K562 (cell line): ENCODE results near the gene FAM171A1. TPM values are rescaled to one million over a fixed set of nuclear protein-coding genes. Genes with fewer than 3 reads are reported as not detected.

Source experiments
- BCL6 ChIP-seq: fragments of 250-450 bp; sonication (Bioruptor Pico); IDR thresholded peaks from 2 replicates; pipeline ENCODE4 v1.4.0; 2020
- BDP1 ChIP-seq: IDR thresholded peaks from 3 replicates; pipeline ENCODE4 v1.6.1; 2011; ENCODE audit not compliant: insufficient read length, insufficient read depth
- GATAD2A ChIP-seq: fragments of 450-650 bp; IDR thresholded peaks from 2 replicates; pipeline ENCODE4 v1.6.1; 2017
- HIVEP1 ChIP-seq: fragments of 250-450 bp; sonication (Bioruptor Pico); IDR thresholded peaks from 2 replicates; pipeline ENCODE4 v1.4.0; 2020; ENCODE audit warnings: mild to moderate bottlenecking
- MCM5 ChIP-seq: fragments of 450-650 bp; IDR thresholded peaks from 2 replicates; pipeline ENCODE4 v1.6.1; 2016; ENCODE audit warnings: low read depth
- NUFIP1 ChIP-seq: fragments of 450-650 bp; IDR thresholded peaks from 2 replicates; pipeline ENCODE4 v1.6.1; 2018; ENCODE audit not compliant: partially characterized antibody
- POLR2AphosphoS5 ChIP-seq: IDR thresholded peaks from 2 replicates; pipeline ENCODE4 v1.6.1; 2011; ENCODE audit warnings: mild to moderate bottlenecking, low read depth, low read length, moderate library complexity; ENCODE audit not compliant: control insufficient read depth, insufficient read depth
- SRSF7 ChIP-seq: fragments of 200-400 bp; formaldehyde crosslinking; optimal IDR thresholded peaks from 2 replicates; pipeline ENCODE3; 2017; ENCODE audit warnings: mild to moderate bottlenecking, low read depth, low read length
- ZFP1 ChIP-seq: fragments of 450-650 bp; formaldehyde crosslinking; IDR thresholded peaks from 2 replicates; pipeline ENCODE4 v1.4.0; 2020; ENCODE audit warnings: mild to moderate bottlenecking, mixed read lengths
- polyA plus RNA-seq, 8 experiments: library from polyadenylated mRNA; depleted of rRNA in 4 of 8; stranded (reverse) in 5 of 8; unstranded in 3 of 8; fragments of >200 nt; fragmentation: Nextera tagmentation in 2 of 8; fragmentation: Illumina TruSeq in 1 of 8; extraction: Ambion mirVana in 2 of 8; extraction: Trizol in 1 of 8; gene quantifications; 2 replicates each; pipeline versions ENCODE4 v1.2.1 to v1.2.3, GENCODE V29; 2011 to 2014; ENCODE audit warnings: inconsistent platforms in 1 of 8, missing spikeins in 1 of 8
- total RNA-seq, 7 experiments: library from RNA; depleted of rRNA in 6 of 7; stranded (reverse); fragments of >200 nt in 6 of 7; fragmentation: Illumina TruSeq in 2 of 7; extraction: Trizol in 2 of 7; gene quantifications; 2 replicates each; pipeline versions ENCODE4 v1.2.1 to v1.2.3, GENCODE V29; 2011 to 2021; ENCODE audit warnings: low replicate concordance in 1 of 7
- TF ChIP-seq, protein P1 (sequence below), 2 experiments: fragments of 450-650 bp; formaldehyde crosslinking in 1 of 2; IDR thresholded peaks; 2 replicates each; pipeline versions ENCODE4 v1.4.0 to v1.6.1; 2014 to 2020; ENCODE audit warnings: mild to moderate bottlenecking in 2 of 2, borderline replicate concordance in 1 of 2, low read depth in 1 of 2
- TF ChIP-seq, protein P2 (sequence below), 2 experiments: fragments of 450-650 bp; conservative IDR thresholded peaks; 2 replicates each; pipeline ENCODE4 v1.6.1; 2017; ENCODE audit warnings: mild to moderate bottlenecking in 2 of 2, moderate library complexity in 2 of 2
- TF ChIP-seq, protein P3 (sequence below): fragments of 450-650 bp; IDR thresholded peaks from 2 replicates; pipeline ENCODE4 v1.6.1; 2016; ENCODE audit warnings: low read depth

The FAM171A1 gene
- total and polyA plus RNA-seq, 9 of the 15 experiments (the other 6 are each of a cell fraction or from before 2014, with no cell fraction given) = 0.51 to 8.2 (median 4.8) TPM

DNA sequence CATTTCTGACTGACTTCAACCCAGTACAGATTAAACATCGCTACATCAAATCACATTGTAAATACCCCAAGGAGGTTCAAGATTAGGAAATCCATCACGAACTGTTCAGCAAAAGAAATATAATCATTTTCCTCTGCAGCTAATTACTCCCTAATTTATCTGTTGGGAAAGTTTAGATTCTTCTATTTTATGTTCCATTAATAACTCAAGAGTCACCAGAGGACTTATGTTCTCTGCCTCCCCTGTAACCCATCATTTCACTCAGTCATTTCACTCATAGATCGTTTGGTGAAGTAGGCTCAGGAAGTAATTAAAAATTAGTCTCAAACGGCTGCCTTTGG is 45.2 kb downstream of the FAM171A1 start (continued):
- TF ChIP-seq, protein P1, sequence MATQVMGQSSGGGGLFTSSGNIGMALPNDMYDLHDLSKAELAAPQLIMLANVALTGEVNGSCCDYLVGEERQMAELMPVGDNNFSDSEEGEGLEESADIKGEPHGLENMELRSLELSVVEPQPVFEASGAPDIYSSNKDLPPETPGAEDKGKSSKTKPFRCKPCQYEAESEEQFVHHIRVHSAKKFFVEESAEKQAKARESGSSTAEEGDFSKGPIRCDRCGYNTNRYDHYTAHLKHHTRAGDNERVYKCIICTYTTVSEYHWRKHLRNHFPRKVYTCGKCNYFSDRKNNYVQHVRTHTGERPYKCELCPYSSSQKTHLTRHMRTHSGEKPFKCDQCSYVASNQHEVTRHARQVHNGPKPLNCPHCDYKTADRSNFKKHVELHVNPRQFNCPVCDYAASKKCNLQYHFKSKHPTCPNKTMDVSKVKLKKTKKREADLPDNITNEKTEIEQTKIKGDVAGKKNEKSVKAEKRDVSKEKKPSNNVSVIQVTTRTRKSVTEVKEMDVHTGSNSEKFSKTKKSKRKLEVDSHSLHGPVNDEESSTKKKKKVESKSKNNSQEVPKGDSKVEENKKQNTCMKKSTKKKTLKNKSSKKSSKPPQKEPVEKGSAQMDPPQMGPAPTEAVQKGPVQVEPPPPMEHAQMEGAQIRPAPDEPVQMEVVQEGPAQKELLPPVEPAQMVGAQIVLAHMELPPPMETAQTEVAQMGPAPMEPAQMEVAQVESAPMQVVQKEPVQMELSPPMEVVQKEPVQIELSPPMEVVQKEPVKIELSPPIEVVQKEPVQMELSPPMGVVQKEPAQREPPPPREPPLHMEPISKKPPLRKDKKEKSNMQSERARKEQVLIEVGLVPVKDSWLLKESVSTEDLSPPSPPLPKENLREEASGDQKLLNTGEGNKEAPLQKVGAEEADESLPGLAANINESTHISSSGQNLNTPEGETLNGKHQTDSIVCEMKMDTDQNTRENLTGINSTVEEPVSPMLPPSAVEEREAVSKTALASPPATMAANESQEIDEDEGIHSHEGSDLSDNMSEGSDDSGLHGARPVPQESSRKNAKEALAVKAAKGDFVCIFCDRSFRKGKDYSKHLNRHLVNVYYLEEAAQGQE (IDR thresholded peaks at IDR 0.05; ENCODE audit: borderline replicate concordance) = no peak
- TF ChIP-seq, protein P1 (CRISPR knock-in tag; IDR thresholded peaks at IDR 0.05; ENCODE audit: low read depth) = no peak
- TF ChIP-seq HIVEP1 (CRISPR knock-in tag) (no peak), MCM5 (no peak), BDP1 (no peak), BCL6 (CRISPR knock-in tag) (no peak), SRSF7 (no peak), POLR2AphosphoS5 (no peak), NUFIP1 (peak; percentile 2), GATAD2A (0 out of 2 replicates have a peak, but pooled peaks have one; percentile 1), ZFP1 (CRISPR knock-in tag) (no peak)
- TF ChIP-seq, protein P2, sequence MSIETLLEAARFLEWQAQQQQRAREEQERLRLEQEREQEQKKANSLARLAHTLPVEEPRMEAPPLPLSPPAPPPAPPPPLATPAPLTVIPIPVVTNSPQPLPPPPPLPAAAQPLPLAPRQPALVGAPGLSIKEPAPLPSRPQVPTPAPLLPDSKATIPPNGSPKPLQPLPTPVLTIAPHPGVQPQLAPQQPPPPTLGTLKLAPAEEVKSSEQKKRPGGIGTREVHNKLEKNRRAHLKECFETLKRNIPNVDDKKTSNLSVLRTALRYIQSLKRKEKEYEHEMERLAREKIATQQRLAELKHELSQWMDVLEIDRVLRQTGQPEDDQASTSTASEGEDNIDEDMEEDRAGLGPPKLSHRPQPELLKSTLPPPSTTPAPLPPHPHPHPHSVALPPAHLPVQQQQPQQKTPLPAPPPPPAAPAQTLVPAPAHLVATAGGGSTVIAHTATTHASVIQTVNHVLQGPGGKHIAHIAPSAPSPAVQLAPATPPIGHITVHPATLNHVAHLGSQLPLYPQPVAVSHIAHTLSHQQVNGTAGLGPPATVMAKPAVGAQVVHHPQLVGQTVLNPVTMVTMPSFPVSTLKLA (conservative IDR thresholded peaks at IDR 0.05) = no peak
- TF ChIP-seq, protein P3, sequence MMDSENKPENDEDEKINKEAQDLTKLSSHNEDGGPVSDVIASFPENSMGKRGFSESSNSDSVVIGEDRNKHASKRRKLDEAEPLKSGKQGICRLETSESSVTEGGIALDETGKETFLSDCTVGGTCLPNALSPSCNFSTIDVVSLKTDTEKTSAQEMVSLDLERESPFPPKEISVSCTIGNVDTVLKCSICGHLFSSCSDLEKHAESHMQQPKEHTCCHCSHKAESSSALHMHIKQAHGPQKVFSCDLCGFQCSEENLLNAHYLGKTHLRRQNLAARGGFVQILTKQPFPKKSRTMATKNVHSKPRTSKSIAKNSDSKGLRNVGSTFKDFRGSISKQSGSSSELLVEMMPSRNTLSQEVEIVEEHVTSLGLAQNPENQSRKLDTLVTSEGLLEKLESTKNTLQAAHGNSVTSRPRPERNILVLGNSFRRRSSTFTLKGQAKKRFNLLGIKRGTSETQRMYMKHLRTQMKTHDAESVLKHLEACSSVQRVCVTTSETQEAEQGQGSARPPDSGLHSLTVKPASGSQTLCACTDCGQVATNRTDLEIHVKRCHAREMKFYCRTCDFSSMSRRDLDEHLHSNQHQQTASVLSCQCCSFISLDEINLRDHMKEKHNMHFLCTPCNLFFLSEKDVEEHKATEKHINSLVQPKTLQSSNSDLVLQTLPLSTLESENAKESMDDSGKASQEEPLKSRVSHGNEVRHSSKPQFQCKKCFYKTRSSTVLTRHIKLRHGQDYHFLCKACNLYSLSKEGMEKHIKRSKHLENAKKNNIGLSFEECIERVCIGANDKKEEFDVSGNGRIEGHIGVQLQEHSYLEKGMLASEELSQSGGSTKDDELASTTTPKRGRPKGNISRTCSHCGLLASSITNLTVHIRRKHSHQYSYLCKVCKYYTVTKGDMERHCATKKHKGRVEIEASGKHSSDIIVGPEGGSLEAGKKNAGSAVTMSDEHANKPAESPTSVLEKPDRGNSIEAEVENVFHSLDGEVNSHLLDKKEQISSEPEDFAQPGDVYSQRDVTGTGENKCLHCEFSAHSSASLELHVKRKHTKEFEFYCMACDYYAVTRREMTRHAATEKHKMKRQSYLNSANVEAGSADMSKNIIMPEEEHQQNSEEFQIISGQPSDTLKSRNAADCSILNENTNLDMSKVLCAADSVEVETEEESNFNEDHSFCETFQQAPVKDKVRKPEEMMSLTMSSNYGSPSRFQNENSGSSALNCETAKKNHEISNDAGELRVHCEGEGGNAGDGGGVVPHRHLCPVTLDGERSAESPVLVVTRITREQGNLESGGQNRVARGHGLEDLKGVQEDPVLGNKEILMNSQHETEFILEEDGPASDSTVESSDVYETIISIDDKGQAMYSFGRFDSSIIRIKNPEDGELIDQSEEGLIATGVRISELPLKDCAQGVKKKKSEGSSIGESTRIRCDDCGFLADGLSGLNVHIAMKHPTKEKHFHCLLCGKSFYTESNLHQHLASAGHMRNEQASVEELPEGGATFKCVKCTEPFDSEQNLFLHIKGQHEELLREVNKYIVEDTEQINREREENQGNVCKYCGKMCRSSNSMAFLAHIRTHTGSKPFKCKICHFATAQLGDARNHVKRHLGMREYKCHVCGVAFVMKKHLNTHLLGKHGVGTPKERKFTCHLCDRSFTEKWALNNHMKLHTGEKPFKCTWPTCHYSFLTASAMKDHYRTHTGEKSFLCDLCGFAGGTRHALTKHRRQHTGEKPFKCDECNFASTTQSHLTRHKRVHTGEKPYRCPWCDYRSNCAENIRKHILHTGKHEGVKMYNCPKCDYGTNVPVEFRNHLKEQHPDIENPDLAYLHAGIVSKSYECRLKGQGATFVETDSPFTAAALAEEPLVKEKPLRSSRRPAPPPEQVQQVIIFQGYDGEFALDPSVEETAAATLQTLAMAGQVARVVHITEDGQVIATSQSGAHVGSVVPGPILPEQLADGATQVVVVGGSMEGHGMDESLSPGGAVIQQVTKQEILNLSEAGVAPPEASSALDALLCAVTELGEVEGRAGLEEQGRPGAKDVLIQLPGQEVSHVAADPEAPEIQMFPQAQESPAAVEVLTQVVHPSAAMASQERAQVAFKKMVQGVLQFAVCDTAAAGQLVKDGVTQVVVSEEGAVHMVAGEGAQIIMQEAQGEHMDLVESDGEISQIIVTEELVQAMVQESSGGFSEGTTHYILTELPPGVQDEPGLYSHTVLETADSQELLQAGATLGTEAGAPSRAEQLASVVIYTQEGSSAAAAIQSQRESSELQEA = no peak
